GM12892 (cell line): Measurements from ENCODE around the gene ST6GALNAC6.

Experiments used
- DNase-seq: peaks from one replicate; pipeline ENCODE4 v3.0.0; 2011; ENCODE audit not compliant: insufficient read length
- FAIRE-seq: peaks from 2 replicates; lab custom pipeline; 2011; peaks lifted over from hg19 to GRCh38; lab: Jason Lieb, UNC
- POLR2A ChIP-seq: IDR thresholded peaks from 2 replicates; pipeline ENCODE4 v1.6.1; 2011; ENCODE audit warnings: low read depth, low read length, control low read depth
- POLR2AphosphoS5 ChIP-seq: IDR thresholded peaks from 2 replicates; pipeline ENCODE4 v1.6.1; 2011; ENCODE audit warnings: low read depth, low read length, control low read depth
- TAF1 ChIP-seq: IDR thresholded peaks from 2 replicates; pipeline ENCODE4 v1.6.1; 2011; ENCODE audit warnings: low read depth, mild to moderate bottlenecking, control low read depth, low read length, borderline replicate concordance

Gene ST6GALNAC6

GRCh38 chr9:127930231-127931091, 31.1 kb upstream of the ST6GALNAC6 start, which contains the start of gene PIP5KL1:
PIP5KL1 (minus strand) TSS chr9:127930777; CDS start chr9:127930752, 25 bp downstream.
- FAIRE-seq (peak; percentile 95), DNase-seq (peak; percentile 98)
- no peak for TF ChIP-seq POLR2AphosphoS5
- no peak for TF ChIP-seq TAF1
- TF ChIP-seq POLR2A = no peak

DNA sequence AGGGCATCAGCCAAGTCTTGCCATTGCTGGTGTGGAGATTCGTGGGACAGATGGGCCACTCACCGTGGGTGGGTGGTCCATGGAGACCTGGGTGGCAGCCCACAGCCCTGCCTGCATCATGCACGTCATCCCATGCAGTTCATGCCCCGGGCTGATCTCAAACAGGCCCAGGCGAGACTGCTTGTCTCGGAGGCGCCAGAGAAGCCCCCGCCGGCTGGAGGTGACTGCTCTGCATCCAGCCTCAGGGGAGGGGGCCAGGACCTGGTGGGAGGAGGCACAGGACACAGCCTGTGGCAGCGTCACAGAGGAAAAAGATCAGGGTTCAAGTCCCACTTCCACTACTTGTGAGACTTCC, 30.2 kb upstream of the ST6GALNAC6 start:
- TF ChIP-seq TAF1 (no peak), POLR2AphosphoS5 (no peak), POLR2A (no peak)
- DNase-seq = no peak
- no peak for FAIRE-seq

DNA sequence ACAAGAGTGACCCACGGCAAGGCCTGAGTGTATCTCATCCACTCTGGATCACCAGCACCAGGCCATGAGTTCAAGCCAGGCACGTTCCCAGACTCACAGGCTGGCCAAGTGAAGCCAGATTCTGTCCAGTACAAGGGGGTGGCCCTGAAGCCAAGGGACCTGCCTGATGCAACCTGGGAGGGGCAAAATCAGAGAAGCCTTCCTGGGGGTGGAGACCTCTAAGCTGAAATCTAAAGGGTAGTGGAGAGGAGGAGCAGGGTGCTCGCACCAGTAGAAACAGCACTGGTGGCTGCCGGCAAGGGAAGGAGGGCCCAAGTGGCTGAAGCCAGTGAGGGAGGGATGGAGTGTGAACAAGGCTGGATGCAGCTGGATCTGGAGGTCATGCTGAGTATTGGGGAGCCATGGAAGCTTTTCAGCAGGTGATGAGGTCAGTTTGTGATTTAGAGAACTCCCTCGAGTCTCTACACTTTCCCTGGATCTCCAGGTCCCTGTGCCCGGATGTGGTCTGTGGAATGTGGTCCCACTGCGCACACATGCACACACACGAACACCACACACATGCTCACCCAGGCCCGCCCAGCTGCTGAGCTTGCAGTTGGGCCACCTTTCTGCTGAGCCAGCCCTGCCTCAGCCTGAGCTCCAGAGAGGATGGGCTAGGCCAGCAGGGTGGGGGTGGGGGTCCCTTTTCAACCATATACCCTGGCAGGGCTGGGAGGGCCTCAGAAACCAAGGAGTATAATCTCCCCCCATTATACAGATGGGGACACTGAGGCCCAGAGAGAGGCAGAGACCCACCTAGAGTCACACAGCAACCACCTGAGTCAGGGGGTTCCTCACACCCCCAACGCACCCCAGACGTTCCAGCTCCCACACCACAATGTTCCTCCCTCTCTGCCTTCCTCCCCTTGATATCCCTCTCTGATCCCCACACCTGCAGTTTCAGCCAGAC, 29.5 kb upstream of the ST6GALNAC6 start:
- TF ChIP-seq POLR2AphosphoS5 = no peak
- no peak for TF ChIP-seq TAF1
- TF ChIP-seq POLR2A = no peak
- FAIRE-seq = no peak
- DNase-seq = no peak

GRCh38 chr9:127927988-127928675, 28.7 kb upstream of the ST6GALNAC6 start:
- no peak for DNase-seq
- no peak for FAIRE-seq
- TF ChIP-seq TAF1 = no peak
- no peak for TF ChIP-seq POLR2AphosphoS5
- TF ChIP-seq POLR2A = no peak

DNA sequence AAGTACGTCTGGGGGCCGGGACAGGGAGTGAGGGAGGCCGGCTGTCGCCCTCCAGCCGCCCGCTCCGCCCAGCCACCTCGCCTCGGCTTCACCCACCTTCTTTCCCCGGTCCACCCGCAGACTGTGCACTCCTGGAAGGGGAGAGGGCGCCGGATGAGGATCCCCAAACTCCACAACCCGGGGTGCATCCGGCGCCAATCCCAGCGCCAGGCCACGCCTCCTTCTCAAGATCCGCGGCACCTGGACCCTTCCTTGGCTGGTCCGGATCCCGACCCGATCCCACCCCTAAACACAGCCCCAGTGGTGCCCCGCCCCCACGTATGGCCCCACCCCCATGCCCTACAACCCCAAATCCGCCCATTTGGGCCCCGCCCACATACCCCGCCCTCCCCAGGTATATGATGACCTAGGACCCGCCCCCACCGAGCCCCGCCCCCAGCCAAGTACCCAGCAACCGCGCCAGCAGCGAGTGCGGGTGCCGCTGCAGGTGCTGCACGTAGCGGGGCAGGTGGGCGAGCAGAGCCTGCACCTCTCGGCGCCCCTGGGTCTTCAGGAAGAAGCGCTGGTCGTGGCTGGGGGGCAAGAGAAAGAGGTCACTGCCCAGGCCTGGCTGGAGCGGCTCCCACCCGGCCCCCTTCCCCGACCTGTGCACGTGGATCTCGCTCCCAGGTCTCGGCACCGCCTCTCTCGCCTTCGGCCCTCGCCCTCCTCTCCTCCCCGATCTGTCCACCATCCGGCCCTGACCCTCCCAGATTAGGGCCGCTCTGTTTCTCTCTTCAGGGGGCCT, 28.0 kb upstream of the ST6GALNAC6 start:
- FAIRE-seq (no peak), DNase-seq (no peak)
- TF ChIP-seq TAF1 (no peak), POLR2A (no peak), POLR2AphosphoS5 (no peak)

GRCh38 chr9:127926906-127927200, 27.4 kb upstream of the ST6GALNAC6 start:
- TF ChIP-seq POLR2AphosphoS5 = no peak
- TF ChIP-seq POLR2A = no peak
- no peak for TF ChIP-seq TAF1
- no peak for DNase-seq
- FAIRE-seq = no peak

GRCh38 chr9:127925959-127926905, 26.8 kb upstream of the ST6GALNAC6 start:
- no peak for FAIRE-seq
- TF ChIP-seq TAF1 = no peak
- no peak for TF ChIP-seq POLR2A
- no peak for TF ChIP-seq POLR2AphosphoS5
- no peak for DNase-seq

GRCh38 chr9:127924736-127925444, 25.5 kb upstream of the ST6GALNAC6 start:
- DNase-seq = no peak
- TF ChIP-seq POLR2A (no peak), POLR2AphosphoS5 (no peak), TAF1 (no peak)
- FAIRE-seq = no peak

GRCh38 chr9:127923771-127924170, 24.4 kb upstream of the ST6GALNAC6 start:
- TF ChIP-seq POLR2AphosphoS5 (no peak), TAF1 (no peak), POLR2A (no peak)
- DNase-seq (no peak), FAIRE-seq (no peak)
